ENCODE results near the gene ZNF682. TPM values are rescaled to one million over a fixed set of nuclear protein-coding genes. Genes with fewer than 3 reads are reported as not detected.
"Not testable (repeated sequence)": the region's sequence is repeated elsewhere in the genome, so short reads cannot be mapped to it uniquely, and the experiment has no call there.

The ZNF682 gene
- total RNA-seq, 6 donors from 2014 or later, result 4.1 to 10.8 (median 5.9) TPM

DNA sequence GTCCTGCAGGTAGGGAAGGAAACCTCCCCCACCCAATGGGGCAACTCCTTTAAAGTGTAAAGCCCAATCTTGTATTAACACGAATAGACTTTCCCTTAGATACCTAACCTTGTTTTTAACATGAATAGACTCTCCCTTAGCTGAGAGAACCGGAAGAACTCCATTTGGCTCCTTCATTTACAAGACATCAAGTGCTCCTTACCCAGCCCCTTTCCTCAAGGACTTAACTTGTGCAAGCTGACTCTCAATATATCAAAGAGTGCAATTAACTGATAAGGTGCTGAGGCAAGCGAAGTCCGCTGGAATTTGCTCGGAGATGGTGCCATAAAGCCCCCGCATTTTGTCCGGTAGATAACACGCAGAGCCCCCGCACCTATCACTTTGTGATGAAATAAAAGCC is 28.6 kb upstream of the ZNF682 start:
- peak in 1 of 2 donors; percentile 61 for DNase-seq

DNA sequence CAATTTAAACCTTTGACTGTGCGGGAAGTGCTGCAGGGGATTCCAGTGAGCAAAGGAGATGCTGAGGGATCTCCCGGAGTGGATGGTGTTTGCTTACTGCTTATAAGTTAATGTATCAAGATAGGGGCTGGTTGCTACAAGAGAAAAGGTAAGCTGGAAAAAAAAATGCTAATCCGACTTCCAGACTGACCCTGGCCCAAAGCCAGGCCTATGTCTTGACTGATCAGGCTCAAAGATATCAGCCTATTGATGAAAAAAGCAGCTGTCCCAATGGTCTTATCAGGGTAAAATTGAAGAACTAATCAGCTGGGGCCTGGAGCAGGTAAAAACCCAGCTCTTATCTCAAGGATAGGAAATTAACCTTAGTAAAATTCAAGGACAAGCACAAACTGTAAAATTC is 27.6 kb upstream of the ZNF682 start:
- Histone ChIP-seq H3K27me3 (no peaks in the 10 kb centered on the region), H3K4me1 (peaks cover 0 to 3% (median 0%) of the 10 kb centered on the region in 4 donors), H3K36me3 (no peaks in the 10 kb centered on the region), H3K27ac (no peak overlapping the region), H3K4me3 (no peak overlapping the region), H3K9me3 (no peaks in the 10 kb centered on the region)
- ATAC-seq (ENCODE audit: low FRiP score in 2 of 2), result no peak
- no peak for DNase-seq
- TF ChIP-seq, protein P1, sequence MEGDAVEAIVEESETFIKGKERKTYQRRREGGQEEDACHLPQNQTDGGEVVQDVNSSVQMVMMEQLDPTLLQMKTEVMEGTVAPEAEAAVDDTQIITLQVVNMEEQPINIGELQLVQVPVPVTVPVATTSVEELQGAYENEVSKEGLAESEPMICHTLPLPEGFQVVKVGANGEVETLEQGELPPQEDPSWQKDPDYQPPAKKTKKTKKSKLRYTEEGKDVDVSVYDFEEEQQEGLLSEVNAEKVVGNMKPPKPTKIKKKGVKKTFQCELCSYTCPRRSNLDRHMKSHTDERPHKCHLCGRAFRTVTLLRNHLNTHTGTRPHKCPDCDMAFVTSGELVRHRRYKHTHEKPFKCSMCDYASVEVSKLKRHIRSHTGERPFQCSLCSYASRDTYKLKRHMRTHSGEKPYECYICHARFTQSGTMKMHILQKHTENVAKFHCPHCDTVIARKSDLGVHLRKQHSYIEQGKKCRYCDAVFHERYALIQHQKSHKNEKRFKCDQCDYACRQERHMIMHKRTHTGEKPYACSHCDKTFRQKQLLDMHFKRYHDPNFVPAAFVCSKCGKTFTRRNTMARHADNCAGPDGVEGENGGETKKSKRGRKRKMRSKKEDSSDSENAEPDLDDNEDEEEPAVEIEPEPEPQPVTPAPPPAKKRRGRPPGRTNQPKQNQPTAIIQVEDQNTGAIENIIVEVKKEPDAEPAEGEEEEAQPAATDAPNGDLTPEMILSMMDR (IDR thresholded peaks at IDR 0.05), result no peak
- no peak for TF ChIP-seq EP300 (IDR thresholded peaks at IDR 0.05)
- no peak for TF ChIP-seq POLR2AphosphoS5 (IDR thresholded peaks at IDR 0.05)
- TF ChIP-seq POLR2A (IDR thresholded peaks at IDR 0.05), result no peak
- 49 to 59% methylated on average over 3 of the region's 3 CpGs for WGBS, 2 donors

More for the DNA sequence above, 28.6 kb upstream of the ZNF682 start:
- WGBS, 2 donors, result 17 to 21% methylated on average over 9 of the region's 9 CpGs
- H3K4me1 ChIP-seq, result peaks cover 0 to 3% (median 0%) of the 10 kb centered on the region in 4 donors
- no peaks in the 10 kb centered on the region for H3K36me3 ChIP-seq
- H3K27ac ChIP-seq, result no peak overlapping the region
- H3K4me3 ChIP-seq, result peak overlapping the region in 2 of 4 donors; percentile 1 to 14
- no peak for TF ChIP-seq POLR2A (IDR thresholded peaks at IDR 0.05)
- TF ChIP-seq, protein P1 (IDR thresholded peaks at IDR 0.05), result no peak
- no peak for TF ChIP-seq POLR2AphosphoS5 (IDR thresholded peaks at IDR 0.05)
- no peak for TF ChIP-seq EP300 (IDR thresholded peaks at IDR 0.05)
- no peak for ATAC-seq (ENCODE audit: low FRiP score in 2 of 2)
- no peaks in the 10 kb centered on the region for H3K9me3 ChIP-seq
- no peaks in the 10 kb centered on the region for H3K27me3 ChIP-seq

DNA sequence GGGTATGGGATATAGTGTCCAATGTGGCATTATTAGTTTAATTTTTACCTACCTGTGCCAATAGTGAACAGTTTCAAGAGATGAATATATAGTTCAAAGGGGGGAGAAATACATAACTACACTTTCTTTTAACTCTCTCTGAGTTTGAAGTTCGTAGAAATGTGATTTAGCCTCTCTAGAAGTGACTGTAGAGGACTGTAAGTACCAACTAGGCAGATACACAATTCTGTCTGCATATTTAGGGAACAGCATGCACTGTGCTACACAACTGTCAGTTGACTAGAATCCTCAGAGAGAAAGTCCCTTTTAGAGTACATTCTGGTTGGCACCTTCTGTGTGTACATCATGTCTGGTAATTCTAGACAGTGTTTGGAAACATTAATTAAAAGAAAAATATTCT is 21.0 kb upstream of the ZNF682 start:
- Histone ChIP-seq H3K4me1 (no peaks in the 10 kb centered on the region), H3K27me3 (no peaks in the 10 kb centered on the region), H3K36me3 (no peaks in the 10 kb centered on the region), H3K4me3 (no peak overlapping the region), H3K27ac (no peak overlapping the region), H3K9me3 (no peaks in the 10 kb centered on the region)
- TF ChIP-seq, protein P1 (IDR thresholded peaks at IDR 0.05), result no peak
- no peak for TF ChIP-seq EP300 (IDR thresholded peaks at IDR 0.05)
- no peak for TF ChIP-seq POLR2AphosphoS5 (IDR thresholded peaks at IDR 0.05)
- TF ChIP-seq POLR2A (IDR thresholded peaks at IDR 0.05), result no peak
- no peak for ATAC-seq (ENCODE audit: low FRiP score in 2 of 2)
- 72 to 73% methylated on average over 1 of the region's 1 CpG for WGBS, 2 donors
- DNase-seq, result no peak

DNA sequence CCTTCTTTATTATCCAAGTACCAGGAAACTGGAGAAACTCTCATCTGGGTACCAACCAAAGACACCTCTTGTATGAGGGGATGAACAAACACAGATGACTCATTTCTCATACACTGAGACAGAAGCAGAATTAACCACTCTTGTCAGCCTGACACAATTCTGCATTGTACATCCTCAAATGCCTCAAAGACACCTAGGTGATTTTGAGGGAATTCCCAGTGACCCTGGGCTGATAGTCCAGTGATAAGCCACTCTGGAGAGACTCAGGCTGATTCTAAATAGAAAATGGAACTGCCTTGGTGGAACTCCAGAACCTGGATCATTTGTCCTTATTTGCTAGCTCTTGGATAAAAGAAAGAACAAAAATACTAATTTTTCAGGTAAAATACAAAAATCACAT is 19.4 kb upstream of the ZNF682 start:
- not testable (repeated sequence) for H3K27me3 ChIP-seq; DNase-seq; ATAC-seq (ENCODE audit: low FRiP score in 2 of 2); H3K4me1 ChIP-seq; H3K27ac ChIP-seq; H3K9me3 ChIP-seq; H3K36me3 ChIP-seq; H3K4me3 ChIP-seq

DNA sequence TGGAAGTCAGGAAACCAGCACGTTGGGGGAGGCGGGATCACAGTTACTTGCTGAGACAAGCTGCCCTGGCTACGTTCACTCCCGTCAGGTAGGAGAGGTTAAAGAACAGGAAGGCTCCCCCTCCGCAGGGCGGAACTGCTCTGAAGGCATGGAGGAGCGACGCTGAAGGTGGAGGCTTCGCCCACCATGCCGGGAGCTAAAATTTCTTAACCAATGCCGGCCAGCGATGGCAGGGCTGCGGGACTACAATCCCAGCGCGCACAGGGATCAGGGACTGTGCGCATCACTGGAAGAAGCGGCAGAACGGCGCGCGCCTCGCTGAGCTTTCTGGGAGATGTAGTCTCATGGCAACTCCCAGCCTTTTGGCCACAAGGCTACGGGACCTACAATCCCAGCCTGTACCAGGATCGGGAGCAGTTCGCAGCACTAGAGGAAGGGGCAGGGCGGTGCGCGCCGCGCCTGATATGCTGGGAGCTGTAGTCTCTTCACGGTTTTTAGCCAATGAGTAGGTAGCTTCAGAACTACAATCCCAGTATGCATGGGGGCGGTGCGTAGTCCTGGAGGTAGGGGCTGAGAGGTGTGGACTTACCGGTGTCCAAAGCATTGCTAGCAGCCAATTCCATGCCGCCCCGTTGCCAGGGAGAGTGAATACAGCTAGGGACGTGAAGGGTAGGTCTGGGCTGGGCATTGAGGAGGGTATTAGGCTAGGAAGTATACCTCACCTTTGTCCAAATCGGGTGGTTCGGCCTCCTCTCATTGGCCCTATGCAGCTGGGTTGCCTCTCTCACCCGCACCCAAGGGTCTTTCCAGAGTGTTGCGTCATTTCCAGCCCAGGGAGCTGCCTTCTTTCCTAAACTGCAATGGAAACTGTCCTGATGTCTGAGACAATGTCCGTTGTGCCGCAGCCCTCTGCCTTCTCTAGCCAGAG is 12.8 kb upstream of the ZNF682 start:
- TF ChIP-seq EP300 (IDR thresholded peaks at IDR 0.05) (no peak), POLR2AphosphoS5 (IDR thresholded peaks at IDR 0.05) (peak in 1 of 2 donors; percentile 59), POLR2A (IDR thresholded peaks at IDR 0.05) (peak in 3 of 4 donors; percentile 20 to 57 (median 31))
- TF ChIP-seq, protein P1 (IDR thresholded peaks at IDR 0.05), result peak in 3 of 6 experiments; percentile 25 to 46 (median 33)
- peak; percentile 98 to 99 for ATAC-seq (ENCODE audit: low FRiP score in 2 of 2)
- H3K4me1 ChIP-seq, result peaks cover 0 to 12% (median 4%) of the 10 kb centered on the region in 4 donors
- H3K4me3 ChIP-seq, result peak overlapping the region; percentile 51 to 65 (median 58)
- no peaks in the 10 kb centered on the region for H3K9me3 ChIP-seq
- peak; percentile 97 to 99 for DNase-seq
- no peaks in the 10 kb centered on the region for H3K27me3 ChIP-seq
- H3K36me3 ChIP-seq, result no peaks in the 10 kb centered on the region
- H3K27ac ChIP-seq, result peak overlapping the region; percentile 76 to 86 (median 82)
- WGBS, 2 donors, result 0 to 1% methylated on average over 10 to 43 of the region's 43 CpGs

DNA sequence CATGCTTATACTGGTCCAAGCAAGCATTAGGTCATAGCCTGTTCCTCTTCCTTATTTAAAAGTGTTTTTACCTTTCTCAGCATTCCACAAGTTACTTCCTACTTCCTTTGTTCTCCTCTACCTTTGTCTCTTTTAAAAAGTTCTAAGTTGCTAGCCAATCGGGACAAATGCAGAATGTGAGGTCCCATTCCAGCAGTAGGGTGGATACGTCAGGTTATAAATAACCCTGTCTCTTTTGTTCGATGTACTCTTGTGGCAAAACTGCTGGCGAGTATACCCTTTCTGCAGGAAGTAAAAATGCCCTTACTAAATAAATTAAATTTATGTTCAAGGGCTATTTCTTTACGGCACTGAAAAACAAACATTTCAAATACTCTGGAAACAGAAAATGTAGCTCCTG is 6.4 kb upstream of the ZNF682 start:
- H3K27ac ChIP-seq; H3K9me3 ChIP-seq; ATAC-seq (ENCODE audit: low FRiP score in 2 of 2); H3K27me3 ChIP-seq; DNase-seq; H3K4me1 ChIP-seq; H3K4me3 ChIP-seq; H3K36me3 ChIP-seq: not testable (repeated sequence)
- WGBS, 2 donors, result 40 to 50% methylated on average over 5 of the region's 5 CpGs

Measured in upper lobe of left lung (tissue), 6 donors.